HepG2 (cell line): Measurements from ENCODE around the gene AP3M1. TPM values are rescaled to one million over a fixed set of nuclear protein-coding genes. Genes with fewer than 3 reads are reported as not detected.

Source experiments
- ATAC-seq: fragments of 200-7000 bp; cut with Tn5 transposase; 3 replicates; pipeline ENCODE4 v1.9.1; 2020; ENCODE audit warnings: mild to moderate bottlenecking, moderate library complexity
- Bru-seq: library from RNA; stranded (reverse); fragments of 400-500 nt; gene quantifications from one replicate; lab custom pipeline; 2021; lab: Mats Ljungman, UMichigan
- BruChase-seq, 2 experiments: library from RNA; stranded (reverse); fragments of 400-500 nt; gene quantifications; one replicate each; lab custom pipeline; 2021; lab: Mats Ljungman, UMichigan
- BruUV-seq: library from RNA; stranded (reverse); fragments of 400-500 nt; replicated peaks from 2 replicates; lab custom pipeline; 2021; lab: Mats Ljungman, UMichigan
- CTCF ChIA-PET: fragments of 300-600 bp; formaldehyde crosslinking; extraction: SDS; loops from one replicate; lab custom pipeline; 2021; ENCODE audit warnings: low total read pairs, inconsistent platforms, low intra/inter-chr PET ratio; lab: Yijun Ruan, JAX
- POLR2A ChIA-PET: fragments of 350-600 bp; sonication (Branson Sonifier 250); formaldehyde crosslinking; loops from one replicate; lab custom pipeline; 2020; ENCODE audit warnings: antibody characterized with exemption, inconsistent platforms; lab: Yijun Ruan, JAX
- DNase-seq: peaks from one replicate; pipeline ENCODE4 v3.0.0-alpha.2; 2015; ENCODE audit warnings: low spot score
- FAIRE-seq: peaks from 3 replicates; lab custom pipeline; 2011; peaks lifted over from hg19 to GRCh38; lab: Jason Lieb, UNC
- H2AFZ ChIP-seq: one replicate; pipeline ENCODE4 v1.6.1; 2011; ENCODE audit warnings: low read length, inconsistent platforms
- H3K27ac ChIP-seq: fragments of 300-600 bp; 3 replicates; pipeline ENCODE4 v1.8.0; 2011; ENCODE audit warnings: mixed run types, mild to moderate bottlenecking, mixed read lengths, low read length, inconsistent platforms; ENCODE audit not compliant: insufficient read depth; ENCODE audit errors: extremely low read length
- H3K27me3 ChIP-seq, 2 experiments: fragments of 200-600 bp in 1 of 2; 2 replicates in 1 of 2; 3 replicates in 1 of 2; pipeline versions ENCODE4 v1.6.0 to v1.8.0; 2011; ENCODE audit warnings: low read length in 2 of 2, mild to moderate bottlenecking in 2 of 2, moderate library complexity in 2 of 2, inconsistent platforms in 1 of 2; ENCODE audit not compliant: insufficient read depth in 2 of 2, control insufficient read depth in 1 of 2
- H3K36me3 ChIP-seq, 2 experiments: fragments of 200-600 bp in 1 of 2; replicated peaks in 1 of 2; 2 replicates in 1 of 2; 3 replicates in 1 of 2; pipeline versions ENCODE4 v1.5.1 to v1.8.0; 2011; ENCODE audit warnings: low read length in 2 of 2, inconsistent platforms in 1 of 2; ENCODE audit not compliant: insufficient read depth in 2 of 2, control insufficient read depth in 1 of 2
- H3K4me1 ChIP-seq: 2 replicates; pipeline ENCODE4 v1.5.1; 2012; ENCODE audit warnings: low read length, inconsistent platforms; ENCODE audit not compliant: insufficient read depth
- H3K4me2 ChIP-seq: 2 replicates; pipeline ENCODE4 v1.6.0; 2011; ENCODE audit warnings: low read depth, low read length, inconsistent platforms
- H3K4me3 ChIP-seq, 3 experiments: fragments of 200-600 bp in 1 of 3; sonication (generic), shearing (Covaris generic) in 1 of 3; replicated peaks in 1 of 3; 2 replicates each; pipeline ENCODE4 v1.5.1; 2011 to 2016; ENCODE audit warnings: low read length in 3 of 3, inconsistent platforms in 2 of 3, low read depth in 2 of 3, mild to moderate bottlenecking in 2 of 3, control low read depth in 1 of 3, mixed read lengths in 1 of 3; ENCODE audit not compliant: insufficient read depth in 1 of 3
- H3K79me2 ChIP-seq: one replicate; pipeline ENCODE4 v1.6.1; 2011; ENCODE audit warnings: low read length, inconsistent platforms; ENCODE audit not compliant: insufficient read depth
- H3K9ac ChIP-seq: 2 replicates; pipeline ENCODE4 v1.6.0; 2011; ENCODE audit warnings: mild to moderate bottlenecking, low read depth, low read length, inconsistent platforms; ENCODE audit not compliant: insufficient read depth
- H3K9me3 ChIP-seq: 2 replicates; pipeline ENCODE4 v1.5.1; 2012; ENCODE audit warnings: mild to moderate bottlenecking, low read length
- H4K20me1 ChIP-seq: 2 replicates; pipeline ENCODE4 v1.6.0; 2011; ENCODE audit warnings: inconsistent platforms, mild to moderate bottlenecking, low read length, moderate library complexity; ENCODE audit not compliant: insufficient read depth
- EED ChIP-seq: sonication (generic); formaldehyde crosslinking; IDR thresholded peaks from 2 replicates; pipeline ENCODE4 v1.5.0; 2020; ENCODE audit warnings: mild to moderate bottlenecking, missing genetic modification reagents
- MAZ ChIP-seq, 2 experiments: sonication (generic) in 1 of 2; formaldehyde crosslinking in 1 of 2; IDR thresholded peaks; 2 replicates each; pipeline versions ENCODE4 v1.5.0 to v1.6.1; 2012 to 2020; ENCODE audit warnings: low read depth in 2 of 2, mild to moderate bottlenecking in 2 of 2, borderline replicate concordance in 1 of 2, improper control_type of control experiment in 1 of 2, low read length in 1 of 2, missing genetic modification reagents in 1 of 2, moderate library complexity in 1 of 2
- PHF5A ChIP-seq: IDR thresholded peaks from one replicate; pipeline ENCODE4 v1.6.1; 2018; ENCODE audit warnings: low read depth, missing genetic modification reagents; ENCODE audit not compliant: unreplicated experiment
- SNAPC2 ChIP-seq: sonication (generic); formaldehyde crosslinking; IDR thresholded peaks from 2 replicates; pipeline ENCODE4 v1.8.1; 2022; ENCODE audit warnings: mild to moderate bottlenecking, missing genetic modification reagents
- SPEN ChIP-seq: sonication (generic); formaldehyde crosslinking; IDR thresholded peaks from 2 replicates; pipeline ENCODE4 v1.5.1; 2020; ENCODE audit warnings: low read depth, mild to moderate bottlenecking, missing genetic modification reagents
- ZBTB43 ChIP-seq: sonication (generic); formaldehyde crosslinking; conservative IDR thresholded peaks from 2 replicates; pipeline ENCODE4 v1.4.0; 2020; ENCODE audit warnings: missing genetic modification reagents
- ZNF414 ChIP-seq: sonication (generic); formaldehyde crosslinking; IDR thresholded peaks from 2 replicates; pipeline ENCODE4 v1.5.0; 2020; ENCODE audit warnings: missing genetic modification reagents
- WGBS: methylation state at CpG from one replicate; pipeline ENCODE4 v1.1.6; 2017; ENCODE audit warnings: low lambda C conversion rate; 5-methylcytosine and 5-hydroxymethylcytosine counted together
- in situ Hi-C: cut with HindIII; loops from 2 replicates; pipeline ENCODE4 v1.10.0; 2017; ENCODE audit warnings: low pct_unique_long_range_greater_than_20kb; ENCODE audit not compliant: extremely low pct_ligation_motif_present
- intact Hi-C: fragments of 100-400 bp; cut with micrococcal nuclease; formaldehyde crosslinking; loops from one replicate; pipeline ENCODE4 v1.10.0; 2022; ENCODE audit not compliant: unreplicated experiment
- long read RNA-seq, 2 experiments: library from RNA in 1 of 2; library from polyadenylated mRNA in 1 of 2; stranded (forward) in 1 of 2; unstranded in 1 of 2; transcript quantifications; one replicate each; pipeline ENCODE4 v2.0.0, GENCODE V29; 2019 to 2022
- polyA minus RNA-seq, 3 experiments: library from RNA; depleted of rRNA, polyadenylated mRNA; stranded (reverse); fragments of >200 nt; gene quantifications; 2 replicates each; pipeline ENCODE4 v1.2.3, GENCODE V29; 2011; ENCODE audit warnings: low replicate concordance in 1 of 3
- polyA plus RNA-seq, 8 experiments: library from polyadenylated mRNA; depleted of rRNA in 3 of 8; stranded (reverse) in 7 of 8; unstranded in 1 of 8; fragments of >200 nt; fragmentation: Illumina TruSeq in 4 of 8; extraction: Trizol in 4 of 8; gene quantifications; 2 replicates each; pipeline versions ENCODE4 v1.2.1 to v1.2.3, GENCODE V29; 2011 to 2016; ENCODE audit warnings: low read depth in 4 of 8, missing spikeins in 1 of 8, mixed read lengths in 1 of 8; ENCODE audit not compliant: insufficient read depth in 1 of 8
- total RNA-seq, 5 experiments: library from RNA; depleted of rRNA; stranded (reverse); fragments of >200 nt; fragmentation: Illumina TruSeq; extraction: Trizol; gene quantifications; 2 replicates each; pipeline ENCODE4 v1.2.3, GENCODE V29; 2016; ENCODE audit warnings: low read depth in 1 of 5
- TF ChIP-seq, protein P1 (sequence below): sonication (generic); formaldehyde crosslinking; conservative IDR thresholded peaks from 2 replicates; pipeline ENCODE4 v1.4.0; 2020; ENCODE audit warnings: missing genetic modification reagents
- TF ChIP-seq, protein P2 (sequence below): IDR thresholded peaks from 2 replicates; pipeline ENCODE4 v1.6.1; 2016; ENCODE audit warnings: missing compliant biosample characterization, missing genetic modification reagents, borderline replicate concordance

Gene AP3M1
- 31.6 and 51.1 TPM in 2 replicates for total RNA-seq (2016; rRNA removed; fragmentation: Illumina TruSeq; extraction: Trizol)
- total RNA-seq (2016; cell fraction: cytosol; rRNA removed; fragmentation: Illumina TruSeq; extraction: Trizol; ENCODE audit: low read depth) = 3.0 and 3.7 TPM in 2 replicates
- total RNA-seq (2016; cell fraction: insoluble cytoplasmic fraction; rRNA removed; fragmentation: Illumina TruSeq; extraction: Trizol) = 33.1 and 46.7 TPM in 2 replicates
- total RNA-seq (2016; cell fraction: membrane; rRNA removed; fragmentation: Illumina TruSeq; extraction: Trizol) = 10.2 and 13.3 TPM in 2 replicates
- total RNA-seq (2016; cell fraction: nucleus; rRNA removed; fragmentation: Illumina TruSeq; extraction: Trizol) = 23.1 and 30.8 TPM in 2 replicates
- 23.7 and 29.0 TPM in 2 replicates for polyA plus RNA-seq (2011; rRNA removed)
- polyA plus RNA-seq (2011; cell fraction: cytosol; rRNA removed) = 12.2 and 18.6 TPM in 2 replicates
- 16.9 and 19.8 TPM in 2 replicates for polyA plus RNA-seq (2011; cell fraction: nucleus; rRNA removed)
- polyA plus RNA-seq (2012) = 23.2 and 28.6 TPM in 2 replicates
- 1.9 and 2.0 TPM in 2 replicates for polyA plus RNA-seq (2016; cell fraction: cytosol; fragmentation: Illumina TruSeq; extraction: Trizol; ENCODE audit: low read depth)
- 42.8 and 44.8 TPM in 2 replicates for polyA plus RNA-seq (2016; cell fraction: insoluble cytoplasmic fraction; fragmentation: Illumina TruSeq; extraction: Trizol; ENCODE audit: low read depth)
- polyA plus RNA-seq (2016; cell fraction: membrane; fragmentation: Illumina TruSeq; extraction: Trizol; ENCODE audit: low read depth) = 5.4 and 5.6 TPM in 2 replicates
- 31.0 and 32.0 TPM in 2 replicates for polyA plus RNA-seq (2016; cell fraction: nucleus; fragmentation: Illumina TruSeq; extraction: Trizol; ENCODE audit: insufficient read depth, low read depth)
- 19.8 and 58.2 TPM in 2 replicates for polyA minus RNA-seq (2011; rRNA and poly(A)+ RNA removed; ENCODE audit: low replicate concordance)
- polyA minus RNA-seq (2011; cell fraction: cytosol; rRNA and poly(A)+ RNA removed) = 23.2 and 23.7 TPM in 2 replicates
- polyA minus RNA-seq (2011; cell fraction: nucleus; rRNA and poly(A)+ RNA removed) = 43.5 and 43.8 TPM in 2 replicates
- percentile 77 among the genes with signal in this experiment for Bru-seq, nascent RNA
- percentile 85 among the genes with signal in this experiment for BruChase-seq, experiment 1, labeled RNA remaining after a 6-hour chase
- BruChase-seq, experiment 2, labeled RNA remaining after a 2-hour chase = percentile 80 among the genes with signal in this experiment
- long read RNA-seq, experiment 1, full-length matches to known transcripts = 17 of 25 reads
- long read RNA-seq, experiment 1, partial matches to known transcripts = 3 of 25 reads
- long read RNA-seq, experiment 1, other reads (novel, unspliced or antisense) = 5 of 25 reads
- long read RNA-seq, experiment 2, full-length matches to known transcripts = 14 of 67 reads
- long read RNA-seq, experiment 2, partial matches to known transcripts = 8 of 67 reads
- long read RNA-seq, experiment 2, other reads (novel, unspliced or antisense) = 45 of 67 reads

- ChIA-PET CTCF (no interaction called here), POLR2A (interaction anchor here (0.6 to 3.0 kb wide), 7 partner anchors 11 to 1249 kb away, joined by 3 to 45 read pairs (median 4); no protein-coding TSS in a partner anchor)
- peak; percentile 78 for ATAC-seq
- H3K4me2 ChIP-seq = peak within 1 kb of the TSS; percentile 95
- H3K36me3 ChIP-seq = peaks cover 1 to 4% of the 10 kb centered on the region in 2 experiments; a peak in 1 of 5 replicates
- in situ Hi-C loops = no loop called here
- WGBS = 0% methylated on average over 19 of the region's 32 CpGs
- no peak for DNase-seq
- peak within 1 kb of the TSS; percentile 80 to 96 (median 91) for H3K4me3 ChIP-seq
- peak within 1 kb of the TSS; percentile 96 for H3K9ac ChIP-seq
- peaks cover 0 to 4% of the 10 kb centered on the region in 2 experiments; a peak in 1 of 5 replicates for H3K27me3 ChIP-seq
- FAIRE-seq = no peak
- peaks cover 63% of the 10 kb centered on the region for H3K79me2 ChIP-seq
- no peaks in the 10 kb centered on the region for H4K20me1 ChIP-seq
- H3K4me1 ChIP-seq = peaks cover 47% of the 10 kb centered on the region
- no TSS peak for BruUV-seq
- intact Hi-C loops = loop anchor here (2.0 to 10.0 kb wide), 2 partner anchors 26 to 64 kb away; no protein-coding TSS in a partner anchor
- peak within 1 kb of the TSS; percentile 95 for H3K27ac ChIP-seq
- no peaks in the 10 kb centered on the region for H3K9me3 ChIP-seq
- H2AFZ ChIP-seq = peak within 1 kb of the TSS; percentile 52
- TF ChIP-seq ZNF414 (CRISPR knock-in tag) (peak; percentile 67; the same call in 1 of the 2 replicates), ZBTB43 (CRISPR knock-in tag) (peak; percentile 48; the same call in 1 of the 2 replicates), PHF5A (CRISPR knock-in tag) (no peak), MAZ (IDR thresholded peaks at IDR 0.05; ENCODE audit: borderline replicate concordance, low read depth, low read length) (no peak), MAZ (CRISPR knock-in tag; IDR thresholded peaks at IDR 0.05; ENCODE audit: low read depth) (0 out of 2 replicates have a peak, but pooled peaks have one; percentile 11), EED (CRISPR knock-in tag) (peak; percentile 40; the same call in 1 of the 2 replicates), SNAPC2 (CRISPR knock-in tag) (no peak), SPEN (CRISPR knock-in tag) (peak; percentile 57; the same call in 1 of the 2 replicates)
- TF ChIP-seq, protein P1, sequence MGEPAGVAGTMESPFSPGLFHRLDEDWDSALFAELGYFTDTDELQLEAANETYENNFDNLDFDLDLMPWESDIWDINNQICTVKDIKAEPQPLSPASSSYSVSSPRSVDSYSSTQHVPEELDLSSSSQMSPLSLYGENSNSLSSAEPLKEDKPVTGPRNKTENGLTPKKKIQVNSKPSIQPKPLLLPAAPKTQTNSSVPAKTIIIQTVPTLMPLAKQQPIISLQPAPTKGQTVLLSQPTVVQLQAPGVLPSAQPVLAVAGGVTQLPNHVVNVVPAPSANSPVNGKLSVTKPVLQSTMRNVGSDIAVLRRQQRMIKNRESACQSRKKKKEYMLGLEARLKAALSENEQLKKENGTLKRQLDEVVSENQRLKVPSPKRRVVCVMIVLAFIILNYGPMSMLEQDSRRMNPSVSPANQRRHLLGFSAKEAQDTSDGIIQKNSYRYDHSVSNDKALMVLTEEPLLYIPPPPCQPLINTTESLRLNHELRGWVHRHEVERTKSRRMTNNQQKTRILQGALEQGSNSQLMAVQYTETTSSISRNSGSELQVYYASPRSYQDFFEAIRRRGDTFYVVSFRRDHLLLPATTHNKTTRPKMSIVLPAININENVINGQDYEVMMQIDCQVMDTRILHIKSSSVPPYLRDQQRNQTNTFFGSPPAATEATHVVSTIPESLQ = 0 out of 2 replicates have a peak, but pooled peaks have one; percentile 68
- TF ChIP-seq, protein P2, sequence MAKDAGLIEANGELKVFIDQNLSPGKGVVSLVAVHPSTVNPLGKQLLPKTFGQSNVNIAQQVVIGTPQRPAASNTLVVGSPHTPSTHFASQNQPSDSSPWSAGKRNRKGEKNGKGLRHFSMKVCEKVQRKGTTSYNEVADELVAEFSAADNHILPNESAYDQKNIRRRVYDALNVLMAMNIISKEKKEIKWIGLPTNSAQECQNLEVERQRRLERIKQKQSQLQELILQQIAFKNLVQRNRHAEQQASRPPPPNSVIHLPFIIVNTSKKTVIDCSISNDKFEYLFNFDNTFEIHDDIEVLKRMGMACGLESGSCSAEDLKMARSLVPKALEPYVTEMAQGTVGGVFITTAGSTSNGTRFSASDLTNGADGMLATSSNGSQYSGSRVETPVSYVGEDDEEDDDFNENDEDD (CRISPR knock-in tag) = 0 out of 2 replicates have a peak, but pooled peaks have one; percentile 7
Measured at GRCh38 chr10:74150204-74150989, at the start of gene AP3M1. Gene AP3M1 (minus strand): TSS chr10:74150828. CDS start chr10:74138379, 12,449 bp downstream.
